Stimulated activated CD8-positive, alpha-beta memory T cell treated with anti-CD3 and anti-CD28 coated beads, Interleukin-12 subunit alpha, Interleukin-12 subunit beta, amount 100 ng/mL, for 24 hours (primary cell): ENCODE measurements around the gene FAM81A.
"Not testable (repeated sequence)": the region's sequence is repeated elsewhere in the genome, so short reads cannot be mapped to it uniquely, and the experiment has no call there.

Experiments used
- DNase-seq: peaks from one replicate; pipeline ENCODE4 v3.0.0-alpha.2; 2020; ENCODE audit errors: extremely low read depth

FAM81A gene

GRCh38 chr15:59484399-59484798 is 46.4 kb downstream of the FAM81A start:
- DNase-seq = no peak

- no peak for DNase-seq
These were observed 47.0 kb downstream of the FAM81A start for GRCh38 chr15:59485036-59485435.

DNA sequence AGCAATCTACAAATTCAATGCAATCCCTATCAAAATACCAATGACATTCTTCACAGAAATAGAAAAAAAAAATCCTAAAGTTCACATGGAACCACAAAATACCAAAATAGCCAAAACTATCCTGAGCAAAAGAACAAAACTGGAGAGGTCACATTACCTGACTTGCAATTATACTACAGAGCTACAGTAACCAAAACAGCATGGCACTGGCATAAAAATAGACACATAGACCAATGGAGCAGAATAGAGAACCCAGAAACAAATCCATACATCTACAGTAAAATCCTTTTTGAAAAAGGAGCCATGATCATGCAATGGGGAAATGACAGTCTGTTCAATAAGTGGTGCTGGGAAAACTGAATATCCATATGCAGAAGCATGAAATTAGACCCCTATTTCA is 51.5 kb downstream of the FAM81A start:
- not testable (repeated sequence) for DNase-seq

GRCh38 chr15:59491062-59491461 is 53.1 kb downstream of the FAM81A start:
- DNase-seq = no peak

- no peak for DNase-seq
These were observed 54.7 kb downstream of the FAM81A start for GRCh38 chr15:59492389-59493377.

DNA sequence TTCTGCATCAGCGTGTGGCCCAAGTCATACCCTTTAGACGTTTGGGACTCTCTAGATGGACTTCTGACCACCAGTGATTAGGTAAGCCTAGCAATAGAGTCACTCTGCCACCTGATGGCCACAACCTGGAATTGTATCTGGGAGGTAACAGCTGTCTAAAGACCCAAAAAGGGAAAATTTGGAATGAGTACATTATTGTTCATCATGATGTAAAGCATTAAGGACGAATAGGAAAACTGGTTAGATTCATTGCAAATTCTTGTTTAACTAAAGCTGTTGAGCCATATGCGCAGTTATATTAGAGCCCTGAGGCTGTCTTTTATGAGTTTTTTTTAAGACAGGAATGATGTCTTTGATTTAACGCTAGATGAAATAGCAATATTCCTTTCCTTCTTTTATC is 63.6 kb downstream of the FAM81A start:
- no peak for DNase-seq

- DNase-seq = no peak
These were observed 77.2 kb downstream of the FAM81A start for GRCh38 chr15:59515190-59515589.

DNA sequence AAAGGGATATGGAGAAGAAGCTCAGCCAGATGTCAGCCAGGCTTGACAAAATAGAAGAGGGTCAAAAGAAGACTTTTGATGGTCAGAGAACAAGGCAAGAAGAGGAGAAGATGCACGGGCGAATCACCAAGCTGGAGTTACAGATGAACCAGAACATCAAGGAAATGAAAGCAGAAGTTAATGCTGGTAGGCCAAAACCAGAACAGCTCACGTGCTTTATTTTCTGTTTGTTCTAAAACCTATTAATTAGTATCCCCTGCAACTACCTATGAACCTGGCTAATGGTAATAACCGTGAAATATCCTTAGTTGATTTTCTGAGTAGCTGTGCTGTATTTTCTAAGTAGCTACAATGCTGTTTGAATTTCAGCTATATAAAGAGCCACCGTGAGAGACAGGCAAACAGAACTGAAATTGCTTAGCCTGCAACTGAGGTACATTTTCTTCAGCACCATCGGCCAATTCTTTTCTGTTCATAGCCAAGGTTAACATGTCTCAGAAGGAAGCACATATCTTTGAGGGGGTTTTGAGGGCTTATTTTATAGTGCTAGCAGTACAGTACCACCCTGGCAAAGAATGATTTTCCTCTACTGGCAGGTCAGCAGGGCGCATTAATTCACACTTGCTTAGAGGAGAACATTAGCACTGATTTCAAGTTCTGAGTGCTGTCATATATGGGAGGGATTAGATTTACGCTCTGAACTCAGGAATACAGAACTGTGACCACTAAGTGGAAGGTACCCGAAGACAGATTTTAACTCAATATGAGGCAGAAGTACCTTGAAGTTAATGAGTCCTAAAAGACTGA is 78.9 kb downstream of the FAM81A start:
- no peak for DNase-seq

DNA sequence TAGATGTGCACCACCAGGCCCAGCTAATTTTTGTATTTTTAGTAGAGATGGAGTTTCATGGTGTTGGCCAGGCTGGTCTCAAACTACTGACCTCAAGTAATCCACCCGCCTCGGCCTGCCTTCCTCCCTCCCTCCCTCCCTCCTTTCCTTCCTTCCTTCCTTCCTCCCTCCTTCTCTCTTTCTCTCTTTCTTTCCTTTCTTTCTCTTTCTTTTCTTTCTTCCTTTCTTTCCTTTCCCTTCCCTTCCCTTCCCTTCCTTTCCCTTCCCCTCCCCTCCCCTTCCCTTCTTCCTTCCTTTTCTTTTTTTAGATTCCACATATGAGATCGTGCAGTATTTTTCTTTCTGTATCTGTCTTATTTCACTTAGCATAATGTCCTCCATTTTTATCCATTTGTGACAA is 81.3 kb downstream of the FAM81A start:
- DNase-seq = no peak

- DNase-seq = no peak
These were observed 83.5 kb downstream of the FAM81A start for GRCh38 chr15:59521443-59521842.

DNA sequence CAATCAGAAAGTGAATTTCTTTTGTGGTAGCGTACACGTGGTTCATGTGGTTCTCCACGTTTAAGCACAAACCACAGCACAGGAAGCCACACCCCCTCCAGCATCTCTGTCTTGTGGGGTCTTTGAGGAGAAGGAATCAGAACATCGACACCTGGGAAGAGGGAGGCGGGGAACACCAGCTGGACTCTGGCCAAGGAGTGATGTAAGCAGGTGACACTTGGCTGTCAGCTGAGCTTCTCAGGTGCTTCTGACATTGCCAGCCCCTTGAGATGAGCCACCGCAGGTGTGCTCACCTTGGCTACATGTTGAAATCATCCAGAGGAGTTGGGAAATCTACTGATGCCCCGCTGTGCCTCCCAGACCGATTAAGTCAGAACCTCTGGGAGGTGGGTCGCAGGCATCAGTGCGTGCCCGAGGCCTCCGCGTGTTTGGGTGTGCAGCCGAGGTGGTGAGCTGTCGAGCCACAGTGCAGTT is 85.0 kb downstream of the FAM81A start:
- no peak for DNase-seq

- DNase-seq = no peak
These were observed 85.7 kb downstream of the FAM81A start for GRCh38 chr15:59523702-59524101.

DNA sequence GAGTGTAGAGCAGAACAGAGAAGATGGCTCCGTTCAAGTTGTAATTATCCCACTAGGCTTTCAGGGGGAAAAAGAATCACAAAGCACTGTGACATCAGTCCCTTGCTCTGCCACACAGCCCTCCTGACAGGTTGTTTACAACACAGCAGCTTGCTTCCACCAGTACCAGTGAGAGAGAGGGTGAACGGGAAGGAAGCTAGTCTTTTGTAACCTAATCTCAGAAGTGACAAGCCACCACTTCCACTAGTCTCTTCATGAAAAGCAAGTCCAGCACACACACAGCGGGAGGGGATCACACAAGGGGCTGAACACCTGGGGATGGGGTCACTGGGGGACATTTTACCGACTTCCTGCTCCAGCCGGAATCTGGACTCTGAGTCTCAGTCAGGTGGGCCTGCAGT is 86.3 kb downstream of the FAM81A start:
- DNase-seq = no peak

GRCh38 chr15:59526466-59526865 is 88.5 kb downstream of the FAM81A start:
- not testable (repeated sequence) for DNase-seq

DNA sequence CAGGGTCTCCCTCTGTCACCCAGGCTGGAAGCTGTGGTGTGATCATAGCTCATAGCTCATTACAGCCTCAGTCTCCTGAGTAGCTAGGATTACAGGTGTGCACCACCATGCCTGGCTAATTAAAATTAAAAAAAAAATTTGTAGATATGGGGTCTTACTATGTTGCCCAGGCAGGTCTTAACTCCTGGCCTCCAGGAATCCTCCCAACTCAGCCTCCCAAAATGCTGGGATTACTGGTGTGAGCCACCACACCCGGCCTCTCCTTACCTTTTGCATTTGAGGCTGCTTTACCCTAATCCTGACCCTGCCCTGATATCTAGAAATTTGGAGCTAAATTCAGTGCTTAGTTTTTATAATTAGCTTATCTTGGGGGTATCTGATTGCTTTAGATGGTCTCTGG is 90.4 kb downstream of the FAM81A start:
- no peak for DNase-seq

GRCh38 chr15:59528961-59529402 is 91.0 kb downstream of the FAM81A start:
- DNase-seq = no peak

DNA sequence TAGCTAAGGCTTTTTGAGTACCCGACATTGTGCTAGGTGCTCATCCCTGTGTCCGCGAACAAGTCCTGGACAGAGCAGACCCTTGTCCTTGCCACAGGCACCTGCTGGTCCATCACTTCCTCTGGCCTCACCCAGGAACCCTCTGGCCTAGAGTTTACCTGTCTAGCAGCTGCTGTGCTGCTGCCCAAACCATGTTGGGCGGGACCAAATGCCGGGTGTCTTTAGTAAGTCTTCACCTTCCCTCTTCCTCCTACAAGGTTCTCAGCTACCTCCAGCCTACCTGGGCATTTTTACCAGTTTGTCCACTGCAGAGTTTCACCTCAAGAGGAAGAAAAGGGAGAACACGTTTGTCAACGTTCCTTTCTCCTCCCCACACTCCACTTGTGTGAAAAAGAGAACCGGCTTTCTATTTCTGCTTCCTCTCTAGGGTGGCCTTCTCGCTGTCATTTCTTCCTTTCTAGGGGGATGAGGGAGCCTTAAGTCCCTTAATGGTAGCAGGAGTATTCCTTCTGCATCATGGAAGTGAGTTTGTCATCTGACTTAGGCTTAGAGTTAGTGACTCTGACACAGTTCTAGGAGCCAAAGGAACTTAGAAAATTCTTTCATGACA is 93.2 kb downstream of the FAM81A start:
- DNase-seq = no peak

DNA sequence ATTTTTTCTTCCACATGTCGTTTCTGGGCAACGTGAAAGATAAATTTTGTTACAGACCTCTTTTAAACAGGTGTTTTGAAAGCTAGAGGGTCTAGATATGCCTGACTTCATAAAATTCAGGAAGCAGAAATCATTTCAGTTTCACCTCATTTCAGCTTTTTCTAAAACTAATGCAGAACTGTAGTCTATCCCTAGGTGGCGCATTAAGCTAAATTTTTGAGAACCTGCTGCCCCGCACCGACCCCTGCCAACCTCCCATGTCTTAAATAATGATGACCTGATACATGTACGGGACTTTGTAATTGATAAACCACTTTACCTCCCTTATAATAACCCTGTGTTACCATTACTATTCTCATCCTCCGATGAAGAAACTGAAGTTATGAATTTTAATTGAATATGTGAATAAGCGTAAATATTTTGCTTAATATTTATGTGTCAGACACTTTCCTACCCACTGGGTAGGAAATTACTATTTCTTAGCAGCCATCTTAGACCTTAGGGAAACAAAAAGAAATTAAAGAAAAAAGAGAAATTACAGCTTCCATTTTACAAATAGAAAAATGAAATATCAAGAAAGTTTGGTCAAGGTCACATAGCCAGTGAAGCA is 94.9 kb downstream of the FAM81A start:
- DNase-seq = no peak

DNA sequence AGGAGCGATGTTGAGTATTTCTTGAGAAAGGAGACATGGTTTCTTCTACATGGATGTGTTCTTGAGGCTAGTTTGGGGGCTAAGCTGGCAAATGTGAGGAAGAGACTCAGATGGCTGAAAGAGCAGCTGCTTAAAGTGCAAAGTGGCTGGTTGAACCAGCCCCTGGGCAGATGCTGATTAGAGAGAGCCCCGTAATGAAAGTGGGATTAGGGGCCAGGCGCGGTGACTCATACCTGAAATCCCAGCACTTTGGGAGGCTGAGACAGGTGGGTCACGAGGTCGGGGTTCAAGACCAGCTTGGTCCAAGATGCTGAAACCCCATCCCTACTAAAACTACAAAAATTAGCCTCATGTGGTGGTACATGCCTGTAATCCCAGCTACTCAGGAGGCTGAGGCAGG is 98.6 kb downstream of the FAM81A start:
- no peak for DNase-seq

DNA sequence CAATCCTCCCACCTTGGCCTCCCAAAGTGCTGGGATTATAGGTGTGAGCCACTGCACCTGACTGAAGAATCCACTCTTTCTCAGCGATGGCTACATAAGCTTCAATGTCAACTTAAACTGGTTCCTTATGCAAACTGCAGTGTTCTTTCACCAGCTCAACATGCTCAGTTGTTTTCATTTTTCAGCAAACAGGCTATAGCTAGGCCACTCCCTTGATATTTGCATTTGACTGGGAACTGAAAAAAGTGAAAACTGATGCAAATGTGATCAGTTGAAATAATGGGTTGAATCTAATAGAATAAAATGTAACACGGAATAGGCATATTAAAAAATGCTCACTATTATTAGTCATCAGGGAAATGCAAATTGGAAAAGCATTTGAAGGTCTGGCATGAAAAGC is 99.4 kb downstream of the FAM81A start:
- no peak for DNase-seq

- no peak for DNase-seq
These were observed 100.5 kb downstream of the FAM81A start for GRCh38 chr15:59538494-59538893.

DNA sequence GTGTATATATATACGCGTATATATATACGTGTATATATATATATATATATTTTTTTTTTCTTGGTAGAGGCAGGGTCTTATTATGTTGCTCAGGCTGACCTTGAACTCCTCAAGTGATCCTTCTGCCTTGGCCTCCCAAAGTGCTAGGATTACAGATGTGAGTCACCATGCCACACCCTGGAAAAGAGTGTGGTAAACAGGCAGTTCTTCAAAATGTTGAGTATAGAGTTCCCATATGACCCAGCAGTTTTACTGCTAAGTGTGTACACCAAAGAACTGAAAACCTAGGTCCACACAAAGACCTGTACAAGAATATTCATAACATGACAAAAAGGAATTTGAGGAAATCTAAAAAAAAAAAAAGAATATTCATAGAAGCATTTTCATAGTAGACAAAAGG is 101.8 kb downstream of the FAM81A start:
- DNase-seq = no peak
